A673 (cell line): ENCODE measurements around the gene BRD4. TPM values are rescaled to one million over a fixed set of nuclear protein-coding genes. Genes with fewer than 3 reads are reported as not detected.

ENCODE experiments used
- BruUV-seq: library from RNA; stranded (reverse); fragments of 400-500 nt; replicated peaks from 2 replicates; lab custom pipeline; 2021; lab: Mats Ljungman, UMichigan
- CTCF ChIA-PET: fragments of 300-600 bp; sonication (Branson Sonifier 250); formaldehyde crosslinking; loops from one replicate; lab custom pipeline; 2022; ENCODE audit warnings: antibody characterized with exemption; lab: Charles Lee
- POLR2A ChIA-PET: fragments of 300-600 bp; sonication (Branson Sonifier 250); formaldehyde crosslinking; loops from one replicate; lab custom pipeline; 2022; ENCODE audit warnings: antibody characterized with exemption; ENCODE audit not compliant: low non-redundant PET; lab: Charles Lee
- DNase-seq: peaks from one replicate; pipeline ENCODE4 v3.0.0-alpha.2; 2015; ENCODE audit warnings: low spot score
- H3K27ac ChIP-seq: fragments of 200-600 bp; sonication (generic); 2 replicates; pipeline ENCODE4 v1.5.1; 2016; ENCODE audit warnings: mixed run types, low read depth, mild to moderate bottlenecking, mixed read lengths, antibody characterized with exemption, low read length; ENCODE audit not compliant: poor library complexity, severe bottlenecking
- H3K27me3 ChIP-seq: fragments of 200-600 bp; sonication (generic); replicated peaks from 2 replicates; pipeline ENCODE4 v1.6.1; 2017; ENCODE audit warnings: mixed run types, low read depth, mild to moderate bottlenecking, mixed read lengths, antibody characterized with exemption, low read length; ENCODE audit not compliant: insufficient read depth, poor library complexity
- H3K36me3 ChIP-seq: fragments of 200-600 bp; sonication (generic); 2 replicates; pipeline ENCODE4 v1.6.1; 2016; ENCODE audit warnings: mixed run types, mild to moderate bottlenecking, mixed read lengths, antibody characterized with exemption, low read length; ENCODE audit not compliant: insufficient read depth, poor library complexity, severe bottlenecking
- H3K4me1 ChIP-seq: fragments of 200-600 bp; sonication (generic); 2 replicates; pipeline ENCODE4 v1.6.1; 2017; ENCODE audit warnings: mixed run types, mild to moderate bottlenecking, mixed read lengths, antibody characterized with exemption, low read length; ENCODE audit not compliant: insufficient read depth, poor library complexity, severe bottlenecking
- H3K4me3 ChIP-seq: fragments of 200-600 bp; sonication (generic); 2 replicates; pipeline ENCODE4 v1.5.1; 2016; ENCODE audit warnings: low read depth, mixed run types, mild to moderate bottlenecking, mixed read lengths, low read length; ENCODE audit not compliant: poor library complexity, severe bottlenecking
- H3K9me3 ChIP-seq: fragments of 200-600 bp; sonication (generic); 2 replicates; pipeline ENCODE4 v1.6.1; 2016; ENCODE audit warnings: mixed run types, low read depth, mild to moderate bottlenecking, mixed read lengths, antibody characterized with exemption, low read length; ENCODE audit not compliant: poor library complexity, severe bottlenecking
- EZH2 ChIP-seq: fragments of 200-600 bp; sonication (generic); IDR thresholded peaks from 2 replicates; pipeline ENCODE4 v1.6.1; 2017; ENCODE audit warnings: borderline replicate concordance, low read depth, mild to moderate bottlenecking, mixed read lengths, antibody characterized with exemption, low read length; ENCODE audit not compliant: poor library complexity, severe bottlenecking
- intact Hi-C: fragments of 100-400 bp; cut with micrococcal nuclease; formaldehyde crosslinking; loops from one replicate; pipeline ENCODE4 v1.10.0; 2022; ENCODE audit not compliant: unreplicated experiment
- total RNA-seq: library from RNA; stranded (reverse); gene quantifications from 2 replicates; pipeline ENCODE4 v1.2.3, GENCODE V29; 2021
- TF ChIP-seq, protein P1 (sequence below): fragments of 300-800, 200-600 bp; sonication (generic); conservative IDR thresholded peaks from 2 replicates; pipeline ENCODE4 v1.5.1; 2017; ENCODE audit warnings: low read depth, mild to moderate bottlenecking, antibody characterized with exemption, low read length, moderate library complexity, mixed read lengths

The BRD4 gene
- total RNA-seq, 1 experiment from 2014 or later = 174 TPM

DNA sequence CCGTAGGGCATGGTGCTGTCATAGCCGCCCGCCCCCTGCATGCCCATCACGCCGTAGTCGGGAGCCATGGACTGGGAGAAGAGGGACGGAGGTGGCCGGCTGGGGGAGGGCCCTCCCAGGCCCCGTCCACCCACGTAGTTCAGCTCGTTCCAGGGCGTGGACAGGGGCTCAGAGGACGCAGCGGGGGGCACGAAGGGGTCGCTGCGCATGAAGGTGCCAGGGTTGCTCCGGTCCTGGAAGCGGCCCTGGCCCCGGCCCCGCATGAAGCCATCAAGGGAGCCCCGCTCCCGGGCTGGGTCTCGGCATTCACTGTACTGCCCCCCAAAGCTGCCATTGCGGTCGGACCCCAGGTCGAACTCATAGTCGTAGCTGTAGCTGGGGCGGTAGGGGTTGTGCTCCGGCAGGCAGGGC lies 40.6 kb upstream of the BRD4 start:
- Histone ChIP-seq H3K27me3 (no peaks in the 10 kb centered on the region), H3K27ac (no peak overlapping the region), H3K4me1 (no peaks in the 10 kb centered on the region), H3K36me3 (peaks cover 49% of the 10 kb centered on the region), H3K9me3 (no peaks in the 10 kb centered on the region), H3K4me3 (no peak overlapping the region)
- TF ChIP-seq, protein P1, sequence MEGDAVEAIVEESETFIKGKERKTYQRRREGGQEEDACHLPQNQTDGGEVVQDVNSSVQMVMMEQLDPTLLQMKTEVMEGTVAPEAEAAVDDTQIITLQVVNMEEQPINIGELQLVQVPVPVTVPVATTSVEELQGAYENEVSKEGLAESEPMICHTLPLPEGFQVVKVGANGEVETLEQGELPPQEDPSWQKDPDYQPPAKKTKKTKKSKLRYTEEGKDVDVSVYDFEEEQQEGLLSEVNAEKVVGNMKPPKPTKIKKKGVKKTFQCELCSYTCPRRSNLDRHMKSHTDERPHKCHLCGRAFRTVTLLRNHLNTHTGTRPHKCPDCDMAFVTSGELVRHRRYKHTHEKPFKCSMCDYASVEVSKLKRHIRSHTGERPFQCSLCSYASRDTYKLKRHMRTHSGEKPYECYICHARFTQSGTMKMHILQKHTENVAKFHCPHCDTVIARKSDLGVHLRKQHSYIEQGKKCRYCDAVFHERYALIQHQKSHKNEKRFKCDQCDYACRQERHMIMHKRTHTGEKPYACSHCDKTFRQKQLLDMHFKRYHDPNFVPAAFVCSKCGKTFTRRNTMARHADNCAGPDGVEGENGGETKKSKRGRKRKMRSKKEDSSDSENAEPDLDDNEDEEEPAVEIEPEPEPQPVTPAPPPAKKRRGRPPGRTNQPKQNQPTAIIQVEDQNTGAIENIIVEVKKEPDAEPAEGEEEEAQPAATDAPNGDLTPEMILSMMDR = no peak
- TF ChIP-seq EZH2 = no peak
- CTCF ChIA-PET = no interaction called here
- DNase-seq = no peak
- POLR2A ChIA-PET = no interaction called here
- BruUV-seq = no TSS peak
- intact Hi-C loops = no loop called here

DNA sequence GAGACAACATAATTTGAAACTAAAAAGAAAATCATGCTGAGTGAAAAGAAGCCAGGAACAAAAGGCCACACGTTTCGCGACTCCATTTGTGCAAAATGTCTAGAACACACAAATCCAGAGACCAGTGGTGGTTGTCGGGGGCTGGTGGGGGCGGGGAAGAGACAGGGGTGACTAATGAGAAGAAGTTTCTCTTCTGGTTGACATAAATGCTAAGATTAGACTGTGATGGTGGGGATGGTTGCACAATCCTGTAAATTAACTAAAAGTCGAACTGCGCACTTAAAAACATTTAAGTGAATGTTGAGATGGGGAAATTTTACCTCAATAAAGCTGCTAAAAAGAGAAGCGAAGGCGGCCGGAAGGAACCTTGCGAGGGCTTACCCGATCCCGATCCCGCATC lies 40.1 kb upstream of the BRD4 start:
- H3K27ac ChIP-seq = no peak overlapping the region

DNA sequence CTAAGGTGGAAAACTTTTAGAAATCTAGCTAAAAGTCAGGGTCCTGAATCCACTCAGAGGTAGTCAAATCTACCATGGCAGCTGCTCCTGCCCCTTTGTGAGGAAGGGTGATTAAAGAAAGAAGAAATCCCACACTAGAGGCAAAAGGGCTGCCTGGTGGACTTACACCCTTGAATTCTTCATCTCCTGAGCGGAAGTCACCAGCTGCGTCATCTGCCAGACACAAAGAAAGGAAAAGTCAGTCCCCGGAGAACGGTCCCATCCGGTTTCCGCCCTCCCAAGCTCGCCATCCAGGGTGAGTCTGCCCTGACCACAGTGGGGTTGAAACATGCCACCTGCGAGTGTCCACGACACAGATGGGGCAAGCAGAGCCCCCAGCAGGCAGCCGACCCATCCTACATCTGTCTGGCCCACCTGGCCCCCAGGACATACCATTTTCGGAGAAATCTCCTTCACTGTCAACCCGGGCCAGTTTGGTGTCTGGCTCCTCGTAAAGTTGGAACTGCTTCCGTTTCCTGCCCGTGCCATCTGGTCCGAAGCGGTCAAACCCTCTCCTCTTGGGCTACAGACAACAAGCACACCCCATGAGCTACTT lies 39.5 kb upstream of the BRD4 start:
- intact Hi-C loops = no loop called here
- no peaks in the 10 kb centered on the region for H3K4me1 ChIP-seq
- no TSS peak for BruUV-seq
- peaks cover 58% of the 10 kb centered on the region for H3K36me3 ChIP-seq
- ChIA-PET POLR2A (no interaction called here), CTCF (interaction anchor here (0.5 kb wide), 1 partner anchor 151 kb away, joined by 4 read pairs; no protein-coding TSS in a partner anchor)
- no peak for DNase-seq
- H3K27me3 ChIP-seq = no peaks in the 10 kb centered on the region
- TF ChIP-seq, protein P1 = no peak
- TF ChIP-seq EZH2 = no peak
- no peaks in the 10 kb centered on the region for H3K9me3 ChIP-seq
- H3K27ac ChIP-seq = no peak overlapping the region
- H3K4me3 ChIP-seq = no peak overlapping the region

More for the DNA sequence above, 40.1 kb upstream of the BRD4 start:
- POLR2A ChIA-PET = no interaction called here
- CTCF ChIA-PET = no interaction called here
- H3K36me3 ChIP-seq = peaks cover 54% of the 10 kb centered on the region
- no peaks in the 10 kb centered on the region for H3K27me3 ChIP-seq
- no peak overlapping the region for H3K4me3 ChIP-seq
- H3K4me1 ChIP-seq = no peaks in the 10 kb centered on the region
- no peaks in the 10 kb centered on the region for H3K9me3 ChIP-seq
- DNase-seq = no peak
- no peak for TF ChIP-seq EZH2
- TF ChIP-seq, protein P1 = no peak
- BruUV-seq = no TSS peak
- intact Hi-C loops = no loop called here
